Ishikawa (cell line): Measurements from ENCODE around the gene NEK10.

Source experiments
- CEBPB ChIP-seq: IDR thresholded peaks from 2 replicates; pipeline ENCODE4 v1.6.1; 2012
- CREB1 ChIP-seq: IDR thresholded peaks from 2 replicates; pipeline ENCODE4 v1.6.1; 2012; ENCODE audit warnings: low read depth
- EGR1 ChIP-seq: IDR thresholded peaks from 2 replicates; pipeline ENCODE4 v1.6.1; 2012
- EP300 ChIP-seq: IDR thresholded peaks from 2 replicates; pipeline ENCODE4 v1.6.1; 2012; ENCODE audit warnings: borderline replicate concordance
- FOXM1 ChIP-seq: IDR thresholded peaks from 2 replicates; pipeline ENCODE4 v1.6.1; 2012; ENCODE audit warnings: low read depth, borderline replicate concordance
- NFIC ChIP-seq: IDR thresholded peaks from 2 replicates; pipeline ENCODE4 v1.6.1; 2012
- RAD21 ChIP-seq: IDR thresholded peaks from 2 replicates; pipeline ENCODE4 v1.6.1; 2012; ENCODE audit warnings: low read depth
- REST ChIP-seq: IDR thresholded peaks from 2 replicates; pipeline ENCODE4 v1.6.1; 2012; ENCODE audit warnings: low read depth, mild to moderate bottlenecking
- TAF1 ChIP-seq: IDR thresholded peaks from 2 replicates; pipeline ENCODE4 v1.6.1; 2012; ENCODE audit warnings: low read depth, mild to moderate bottlenecking
- TCF12 ChIP-seq: IDR thresholded peaks from 2 replicates; pipeline ENCODE4 v1.6.1; 2012; ENCODE audit warnings: low read depth
- TEAD4 ChIP-seq: IDR thresholded peaks from 2 replicates; pipeline ENCODE4 v1.6.1; 2012
- YY1 ChIP-seq: IDR thresholded peaks from 2 replicates; pipeline ENCODE4 v1.6.1; 2012; ENCODE audit warnings: low read depth
- ZBTB7A ChIP-seq: IDR thresholded peaks from 2 replicates; pipeline ENCODE4 v1.6.1; 2012; ENCODE audit warnings: low read depth
- TF ChIP-seq, protein P1 (sequence below): IDR thresholded peaks from 2 replicates; pipeline ENCODE4 v1.6.1; 2012
- TF ChIP-seq, protein P2 (sequence below): IDR thresholded peaks from 2 replicates; pipeline ENCODE4 v1.6.1; 2012

Gene NEK10

GRCh38 chr3:27289769-27290413 is 79.3 kb downstream of the NEK10 start:
- no peak for TF ChIP-seq CEBPB
- TF ChIP-seq RAD21: no peak
- no peak for TF ChIP-seq ZBTB7A
- TF ChIP-seq EP300: no peak
- no peak for TF ChIP-seq NFIC
- TF ChIP-seq TEAD4: no peak
- no peak for TF ChIP-seq REST
- TF ChIP-seq CREB1: no peak
- no peak for TF ChIP-seq TCF12
- TF ChIP-seq FOXM1: no peak
- TF ChIP-seq, protein P1, sequence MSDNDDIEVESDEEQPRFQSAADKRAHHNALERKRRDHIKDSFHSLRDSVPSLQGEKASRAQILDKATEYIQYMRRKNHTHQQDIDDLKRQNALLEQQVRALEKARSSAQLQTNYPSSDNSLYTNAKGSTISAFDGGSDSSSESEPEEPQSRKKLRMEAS: no peak
- no peak for TF ChIP-seq TAF1
- TF ChIP-seq, protein P2, sequence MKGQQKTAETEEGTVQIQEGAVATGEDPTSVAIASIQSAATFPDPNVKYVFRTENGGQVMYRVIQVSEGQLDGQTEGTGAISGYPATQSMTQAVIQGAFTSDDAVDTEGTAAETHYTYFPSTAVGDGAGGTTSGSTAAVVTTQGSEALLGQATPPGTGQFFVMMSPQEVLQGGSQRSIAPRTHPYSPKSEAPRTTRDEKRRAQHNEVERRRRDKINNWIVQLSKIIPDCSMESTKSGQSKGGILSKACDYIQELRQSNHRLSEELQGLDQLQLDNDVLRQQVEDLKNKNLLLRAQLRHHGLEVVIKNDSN: no peak
- no peak for TF ChIP-seq YY1
- no peak for TF ChIP-seq EGR1

- TF ChIP-seq ZBTB7A: no peak
- TF ChIP-seq TEAD4: no peak
- TF ChIP-seq EGR1: no peak
- no peak for TF ChIP-seq TCF12
- TF ChIP-seq EP300: no peak
- no peak for TF ChIP-seq CEBPB
- TF ChIP-seq, protein P2: no peak
- TF ChIP-seq, protein P1: no peak
- no peak for TF ChIP-seq RAD21
- TF ChIP-seq TAF1: no peak
- TF ChIP-seq FOXM1: no peak
- TF ChIP-seq NFIC: no peak
- TF ChIP-seq CREB1: no peak
- TF ChIP-seq YY1: no peak
- no peak for TF ChIP-seq REST
Observed at GRCh38 chr3:27287052-27287451, 82.1 kb downstream of the NEK10 start.

GRCh38 chr3:27285668-27286067 is 83.5 kb downstream of the NEK10 start:
- TF ChIP-seq FOXM1 (no peak), CREB1 (no peak), NFIC (no peak), TEAD4 (no peak), TCF12 (no peak), TAF1 (no peak), ZBTB7A (no peak), RAD21 (no peak), EGR1 (no peak), YY1 (no peak), EP300 (no peak)
- TF ChIP-seq, protein P1: no peak
- TF ChIP-seq, protein P2: no peak

- TF ChIP-seq YY1 (no peak), REST (no peak), NFIC (no peak), CREB1 (no peak), TAF1 (no peak), ZBTB7A (no peak), TEAD4 (no peak), CEBPB (no peak), EP300 (no peak), EGR1 (no peak)
- TF ChIP-seq, protein P1: no peak
Observed at GRCh38 chr3:27281671-27282150, 87.5 kb downstream of the NEK10 start.
